ENCODE data around the gene CNTN4. TPM values are rescaled to one million over a fixed set of nuclear protein-coding genes. Genes with fewer than 3 reads are reported as not detected.

CNTN4 gene
- total RNA-seq, 1 donor from 2014 or later, result 0.52 TPM

- no peaks in the 10 kb centered on the region for H3K9me3 Mint-ChIP-seq (ENCODE audit: low read depth)
- no peaks in the 10 kb centered on the region for H3K4me1 Mint-ChIP-seq (ENCODE audit: low read depth)
- no peak overlapping the region for H3K4me3 Mint-ChIP-seq (ENCODE audit: unreplicated experiment)
- H3K27ac Mint-ChIP-seq (ENCODE audit: unreplicated experiment), result no peak overlapping the region
- H3K36me3 Mint-ChIP-seq (ENCODE audit: low read depth), result no peaks in the 10 kb centered on the region
- no peak for DNase-seq (ENCODE audit: low spot score)
- TF ChIP-seq CTCF (IDR thresholded peaks at IDR 0.05), result no peak
- H3K27me3 Mint-ChIP-seq (ENCODE audit: low read depth), result peaks cover 5% of the 10 kb centered on the region
Observed at GRCh38 chr3:2945121-2945520, 846.5 kb downstream of the CNTN4 start.

- Mint-ChIP-seq H3K4me3 (ENCODE audit: unreplicated experiment) (no peak overlapping the region), H3K9me3 (ENCODE audit: low read depth) (no peaks in the 10 kb centered on the region), H3K27me3 (ENCODE audit: low read depth) (no peaks in the 10 kb centered on the region), H3K27ac (ENCODE audit: unreplicated experiment) (no peak overlapping the region), H3K36me3 (ENCODE audit: low read depth) (no peaks in the 10 kb centered on the region), H3K4me1 (ENCODE audit: low read depth) (no peaks in the 10 kb centered on the region)
- TF ChIP-seq CTCF (IDR thresholded peaks at IDR 0.05), result no peak
- DNase-seq (ENCODE audit: low spot score), result no peak
Observed at GRCh38 chr3:2947536-2947935, 848.9 kb downstream of the CNTN4 start.

GRCh38 chr3:2948882-2949281 lies 850.2 kb downstream of the CNTN4 start:
- no peak for DNase-seq (ENCODE audit: low spot score)
- no peaks in the 10 kb centered on the region for H3K27me3 Mint-ChIP-seq (ENCODE audit: low read depth)
- no peaks in the 10 kb centered on the region for H3K4me1 Mint-ChIP-seq (ENCODE audit: low read depth)
- peaks cover 7% of the 10 kb centered on the region for H3K9me3 Mint-ChIP-seq (ENCODE audit: low read depth)
- H3K36me3 Mint-ChIP-seq (ENCODE audit: low read depth), result no peaks in the 10 kb centered on the region
- no peak overlapping the region for H3K27ac Mint-ChIP-seq (ENCODE audit: unreplicated experiment)
- no peak for TF ChIP-seq CTCF (IDR thresholded peaks at IDR 0.05)
- H3K4me3 Mint-ChIP-seq (ENCODE audit: unreplicated experiment), result no peak overlapping the region

- DNase-seq (ENCODE audit: low spot score), result no peak
- Mint-ChIP-seq H3K27ac (ENCODE audit: unreplicated experiment) (no peak overlapping the region), H3K4me3 (ENCODE audit: unreplicated experiment) (no peak overlapping the region), H3K4me1 (ENCODE audit: low read depth) (no peaks in the 10 kb centered on the region), H3K36me3 (ENCODE audit: low read depth) (no peaks in the 10 kb centered on the region), H3K27me3 (ENCODE audit: low read depth) (no peaks in the 10 kb centered on the region), H3K9me3 (ENCODE audit: low read depth) (peaks cover 7% of the 10 kb centered on the region)
- TF ChIP-seq CTCF (IDR thresholded peaks at IDR 0.05), result no peak
Observed at GRCh38 chr3:2950159-2950558, 851.5 kb downstream of the CNTN4 start.

GRCh38 chr3:2957115-2957514 lies 858.4 kb downstream of the CNTN4 start:
- Mint-ChIP-seq H3K4me1 (ENCODE audit: low read depth) (no peaks in the 10 kb centered on the region), H3K27me3 (ENCODE audit: low read depth) (no peaks in the 10 kb centered on the region), H3K27ac (ENCODE audit: unreplicated experiment) (no peak overlapping the region), H3K36me3 (ENCODE audit: low read depth) (no peaks in the 10 kb centered on the region), H3K4me3 (ENCODE audit: unreplicated experiment) (no peak overlapping the region), H3K9me3 (ENCODE audit: low read depth) (peaks cover 14% of the 10 kb centered on the region)
- TF ChIP-seq CTCF (IDR thresholded peaks at IDR 0.05), result no peak
- DNase-seq (ENCODE audit: low spot score), result no peak

Data from chondrocyte (in vitro differentiated cells).